ENCODE data around the gene ZNF778. TPM values are rescaled to one million over a fixed set of nuclear protein-coding genes. Genes with fewer than 3 reads are reported as not detected.

Gene ZNF778
- 37.5 TPM for total RNA-seq

DNA sequence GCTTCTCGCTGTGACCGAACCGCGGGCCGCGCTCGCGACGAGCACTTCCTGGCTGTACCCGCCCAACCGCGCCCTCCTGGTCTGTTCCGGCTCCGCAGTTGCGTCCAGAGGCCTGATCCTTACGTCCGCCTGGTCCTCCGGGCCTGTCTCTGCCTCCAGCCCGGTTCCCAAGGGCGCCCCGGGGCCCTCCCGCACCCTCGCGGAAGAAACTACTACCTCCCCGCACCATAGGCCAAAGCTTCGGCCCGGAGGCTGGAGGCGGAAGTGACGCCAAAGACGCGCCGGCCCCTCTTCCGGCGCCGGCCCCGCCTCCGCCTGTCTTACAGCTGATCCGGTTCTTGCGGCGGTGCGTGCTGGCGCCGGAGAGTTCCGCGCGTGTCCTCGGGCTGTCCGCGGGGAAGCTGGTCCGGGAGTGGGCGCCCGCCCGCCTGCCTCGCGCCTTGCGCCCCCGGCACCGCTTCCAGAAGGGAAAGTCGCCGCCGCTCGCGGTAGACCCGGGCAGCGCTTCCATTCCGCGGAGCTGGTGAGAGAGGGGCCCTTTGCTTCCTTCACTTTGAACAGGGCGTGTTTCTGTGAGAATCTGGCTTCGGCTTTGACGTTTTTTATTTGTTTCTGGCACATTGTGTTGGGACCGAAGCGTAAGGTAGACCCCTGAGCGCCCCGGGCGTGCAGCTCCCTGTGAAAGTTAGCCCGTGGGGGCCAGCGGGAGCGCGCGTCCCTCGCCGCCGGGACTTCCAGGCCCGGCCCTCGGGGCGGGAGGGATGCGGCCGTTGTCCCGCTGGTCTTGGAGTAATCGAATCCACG is at the start of gene ZNF778:
Gene ZNF778 (plus strand): TSS at position 316 of the 804 bp plus-strand sequence. CDS start 3,425 bp downstream, outside the sequence.
- peak; percentile 92 for DNase-seq

DNA sequence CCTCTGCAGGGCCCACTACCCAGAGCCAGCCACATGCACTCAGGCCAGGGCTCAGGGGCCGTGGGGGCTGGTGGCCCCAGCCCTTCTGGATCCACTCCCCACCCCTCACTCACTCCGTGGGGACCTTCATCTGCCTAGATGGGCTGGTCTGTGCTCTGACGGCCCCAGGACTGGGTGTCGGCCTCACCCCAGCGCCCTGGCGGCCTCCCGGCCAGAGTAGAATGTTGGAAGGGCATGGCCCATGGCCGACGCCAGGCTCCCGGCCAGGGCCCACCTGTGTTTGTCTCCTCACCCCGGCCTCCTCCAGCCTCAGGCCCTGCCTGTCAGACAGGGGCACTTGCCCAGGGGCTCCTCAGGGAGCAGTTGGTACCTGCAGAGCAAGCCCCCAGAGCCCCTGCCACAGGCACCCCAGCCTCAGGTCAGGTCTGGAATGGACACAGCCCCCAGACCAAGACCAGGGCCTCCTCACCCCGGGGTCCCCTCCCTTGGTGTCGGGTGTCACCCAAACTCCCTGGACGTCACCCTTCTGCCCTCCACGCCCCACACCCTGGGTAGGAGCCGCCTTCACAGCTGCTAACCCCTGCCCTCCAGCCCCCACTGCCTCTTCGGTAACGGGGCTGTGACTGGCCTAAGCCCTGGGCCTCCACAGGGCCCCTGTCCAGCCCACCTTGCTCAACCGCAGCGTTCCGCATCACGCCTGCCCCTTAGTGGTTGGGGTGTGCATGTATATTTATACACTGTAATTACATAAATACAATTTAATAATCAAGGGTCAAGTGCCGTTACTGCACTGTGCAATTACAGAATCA is 48.9 kb upstream of the ZNF778 start:
- DNase-seq, result no peak

DNA sequence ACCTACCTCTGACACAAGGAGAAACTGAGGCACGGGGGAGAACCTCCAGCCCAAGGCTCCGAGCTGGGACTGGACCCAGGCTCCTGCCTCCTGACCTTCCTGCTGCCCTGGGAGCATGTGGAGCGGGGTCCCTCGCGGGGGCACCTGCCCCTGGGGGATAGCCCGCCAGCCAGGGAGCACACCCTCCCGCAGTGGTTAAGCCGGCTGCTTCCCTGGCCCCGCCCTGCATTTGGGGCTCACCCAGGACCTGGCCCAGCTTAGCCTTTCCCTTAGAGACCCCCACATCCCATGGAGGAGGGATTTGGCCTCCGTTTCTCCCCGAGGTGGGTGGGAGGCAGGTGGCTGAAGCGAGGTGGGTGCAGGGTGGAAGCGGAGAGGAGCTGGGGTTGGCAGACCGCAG is 47.7 kb upstream of the ZNF778 start:
- no peak for DNase-seq

GRCh38 chr16:89170346-89171215 is 46.9 kb upstream of the ZNF778 start:
- no peak for DNase-seq

DNA sequence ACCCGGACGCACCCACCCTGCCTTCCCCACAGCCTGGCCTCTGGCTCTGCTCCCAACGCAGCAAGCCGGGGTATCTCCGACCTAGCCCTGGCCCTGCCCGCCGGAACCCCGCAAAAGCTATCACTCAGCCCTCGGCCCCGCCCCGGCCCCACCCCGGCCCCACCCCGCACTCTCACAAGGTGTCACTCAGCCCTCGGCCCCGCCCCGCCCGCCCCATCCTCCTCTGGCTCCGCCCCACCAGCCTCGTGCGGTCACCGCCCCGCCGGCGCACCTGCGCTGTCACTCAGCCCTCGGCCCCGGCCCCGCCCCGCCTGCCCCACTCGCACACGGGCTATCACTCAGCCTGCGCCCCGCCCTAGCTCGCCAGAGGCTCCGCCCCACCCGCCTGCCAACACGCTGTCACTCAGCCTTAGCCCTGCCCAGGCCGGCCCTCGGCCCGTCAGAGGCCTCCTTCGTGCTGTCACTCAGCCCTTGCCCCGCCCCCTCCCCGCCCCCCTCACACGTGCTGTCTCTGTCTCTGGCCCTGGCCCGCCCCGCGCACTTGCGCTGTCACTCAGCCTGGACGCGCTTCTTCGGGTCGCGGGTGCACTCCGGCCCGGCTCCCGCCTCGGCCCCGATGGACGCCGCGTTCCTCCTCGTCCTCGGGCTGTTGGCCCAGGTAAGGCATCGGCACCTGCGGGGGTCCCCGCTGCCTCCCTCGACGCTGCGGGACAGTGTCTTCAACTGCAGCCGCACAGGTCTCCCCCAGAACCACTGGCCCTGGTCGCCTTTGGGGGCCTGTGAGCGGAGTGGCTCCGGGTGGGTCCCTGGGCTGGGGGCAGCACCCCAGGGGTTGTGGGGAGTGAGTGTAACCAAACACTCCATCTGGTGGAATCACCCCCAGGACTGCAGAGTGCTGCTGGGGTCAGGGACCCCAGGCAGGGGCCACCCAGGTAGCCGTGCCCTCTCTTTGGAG is 46.0 kb upstream of the ZNF778 start, which contains the start of gene CDH15:
Gene CDH15 (plus strand): TSS at position 533 of the 955 bp plus-strand sequence. CDS start 84 bp downstream, at position 617.
- DNase-seq, result peak; percentile 99

DNA sequence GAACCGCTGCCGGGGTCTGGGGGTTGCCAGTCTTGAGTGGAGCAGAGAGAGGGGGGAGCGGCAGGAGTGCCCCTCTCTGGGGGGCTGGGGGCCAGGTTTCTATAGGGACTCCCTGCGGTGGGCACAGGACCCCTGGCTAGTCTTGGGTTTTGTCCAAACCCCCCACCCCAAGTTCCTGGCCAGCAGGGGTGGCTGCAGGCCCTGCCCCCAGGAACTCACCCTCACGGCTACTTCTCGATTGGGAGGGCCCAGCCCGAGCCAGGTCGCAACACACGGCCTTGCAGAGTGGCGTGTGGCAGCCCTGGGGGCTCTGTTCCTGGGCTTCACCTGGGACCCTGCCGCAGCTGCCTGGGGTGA is 45.4 kb upstream of the ZNF778 start:
- DNase-seq, result no peak

- peak; percentile 81 for DNase-seq
Observed at GRCh38 chr16:89172528-89173173, 44.9 kb upstream of the ZNF778 start.

GRCh38 chr16:89173174-89173921 is 44.2 kb upstream of the ZNF778 start:
- DNase-seq, result peak; percentile 76

DNA sequence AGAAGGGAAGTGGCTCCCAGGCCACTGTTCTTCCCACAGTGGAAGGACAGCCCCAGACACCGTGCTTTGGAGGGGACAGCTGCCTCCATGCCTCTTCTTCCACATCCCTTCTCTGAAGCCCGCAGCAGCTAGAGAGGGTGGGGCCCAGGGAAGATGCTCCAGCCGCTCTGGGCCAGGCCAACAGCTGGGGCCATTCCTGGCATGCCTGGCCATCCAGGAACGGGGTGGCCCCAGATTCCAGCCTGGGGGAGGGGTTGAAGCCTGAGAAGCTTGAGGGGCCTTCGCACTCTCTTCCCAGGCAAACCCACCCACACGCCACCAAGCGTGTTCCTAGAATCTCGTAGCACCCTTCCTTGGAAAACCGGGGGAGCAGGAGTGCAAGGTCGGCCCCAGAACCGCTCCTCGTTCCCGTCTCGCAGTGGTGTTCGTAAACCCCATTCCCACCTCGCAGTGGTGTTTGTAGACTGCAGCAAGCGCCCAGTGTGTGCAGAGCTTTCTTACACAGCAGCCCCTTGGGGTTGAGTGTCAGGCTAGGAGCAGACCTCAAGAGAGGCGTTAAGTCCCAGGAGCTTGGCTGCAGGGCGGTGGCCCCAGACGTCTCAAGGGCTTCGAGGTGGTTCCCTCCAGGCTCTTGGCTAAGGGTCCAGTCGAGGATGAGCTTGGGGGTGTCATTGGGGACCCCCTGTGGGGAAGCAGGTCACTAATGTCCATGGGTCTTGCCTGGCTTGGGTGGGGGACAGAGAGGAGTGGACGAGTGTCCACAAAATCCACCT is 43.3 kb upstream of the ZNF778 start:
- DNase-seq, result peak; percentile 88

- DNase-seq, result no peak
Observed at GRCh38 chr16:89174877-89175276, 42.6 kb upstream of the ZNF778 start.

DNA sequence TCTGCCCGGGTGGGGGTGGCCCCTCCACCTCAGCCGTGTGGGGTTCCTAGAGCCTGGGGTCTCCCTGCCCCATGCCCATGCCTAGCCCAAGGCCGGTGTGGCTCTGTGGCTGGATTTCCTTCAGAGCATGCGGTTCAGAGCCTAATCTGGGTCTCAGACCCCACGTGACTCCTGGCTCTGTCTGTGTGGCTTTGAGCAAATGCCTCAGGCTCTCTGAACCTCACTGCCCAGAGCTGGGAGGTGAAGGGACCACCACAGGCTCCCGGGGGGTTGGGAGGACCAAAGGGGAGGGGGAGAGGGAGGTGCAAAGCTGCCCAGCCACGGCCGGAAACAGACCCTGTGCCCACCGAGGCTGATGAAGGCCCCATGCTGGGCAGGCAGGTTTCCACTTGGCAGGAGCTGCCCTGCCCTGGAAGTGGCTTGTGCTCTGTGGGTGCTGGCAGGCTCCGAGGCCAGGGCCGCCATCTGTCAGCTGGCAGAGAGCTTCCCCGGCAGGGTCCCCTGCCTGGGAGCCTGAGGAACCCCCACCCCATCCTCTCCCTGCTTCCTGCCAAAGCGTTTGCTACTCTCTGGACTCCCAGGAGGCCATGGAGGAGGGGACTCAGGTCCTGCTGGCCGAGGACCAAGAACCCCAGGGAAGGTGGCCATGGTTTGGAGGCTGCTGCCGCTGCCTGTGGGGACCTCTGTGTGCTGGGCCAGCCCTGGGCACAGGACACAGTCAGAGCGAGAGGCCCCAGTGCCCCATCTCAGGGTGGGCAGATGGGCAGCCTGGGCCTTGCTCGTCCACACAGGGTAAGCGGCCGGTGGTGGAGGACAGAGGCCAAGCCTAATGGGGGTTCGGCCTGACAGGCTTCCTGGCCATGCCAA is 42.0 kb upstream of the ZNF778 start:
- DNase-seq, result peak; percentile 61

- DNase-seq, result peak; percentile 80
Observed at GRCh38 chr16:89176147-89176690, 41.3 kb upstream of the ZNF778 start.

DNA sequence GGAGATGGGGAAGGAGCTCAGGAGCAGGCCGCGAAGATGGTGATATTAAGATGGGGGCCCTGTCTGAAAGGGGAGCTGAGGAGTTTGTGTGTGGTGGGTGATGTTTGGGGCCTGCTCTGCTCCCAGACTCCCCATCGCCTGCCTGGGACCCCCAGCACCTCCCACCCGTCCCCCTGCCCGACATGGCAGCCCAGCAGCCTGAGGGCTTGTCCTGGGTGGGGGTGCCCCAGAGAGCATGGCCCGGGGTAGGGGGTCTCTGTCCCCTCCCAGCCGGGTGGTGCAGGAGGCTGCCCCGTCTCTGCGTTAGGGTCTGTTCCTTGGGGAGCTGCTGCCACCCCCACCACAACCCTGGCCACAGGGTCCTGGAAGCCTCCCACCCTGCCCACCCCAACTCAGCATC is 40.8 kb upstream of the ZNF778 start:
- DNase-seq, result no peak

DNA sequence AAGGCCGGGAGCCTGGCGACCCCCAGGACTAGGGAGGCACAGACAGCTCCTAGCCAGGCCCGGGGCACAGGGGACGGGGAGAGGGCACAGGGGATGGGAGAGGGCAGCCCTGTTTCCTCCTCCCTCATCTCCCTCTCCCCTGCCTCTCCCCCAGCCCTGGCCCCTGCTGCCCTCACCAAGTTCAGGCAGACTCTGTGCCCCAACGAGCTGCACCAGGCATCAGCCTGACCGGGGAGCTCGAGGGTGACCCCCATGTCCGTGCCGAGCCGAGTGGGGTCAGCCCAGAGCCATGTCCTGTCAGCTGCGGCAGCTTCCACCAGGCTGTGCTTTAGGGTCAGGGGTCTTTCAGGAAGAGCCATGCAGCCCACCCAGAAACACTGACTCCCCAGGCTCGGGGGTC is 40.0 kb upstream of the ZNF778 start:
- no peak for DNase-seq

DNA sequence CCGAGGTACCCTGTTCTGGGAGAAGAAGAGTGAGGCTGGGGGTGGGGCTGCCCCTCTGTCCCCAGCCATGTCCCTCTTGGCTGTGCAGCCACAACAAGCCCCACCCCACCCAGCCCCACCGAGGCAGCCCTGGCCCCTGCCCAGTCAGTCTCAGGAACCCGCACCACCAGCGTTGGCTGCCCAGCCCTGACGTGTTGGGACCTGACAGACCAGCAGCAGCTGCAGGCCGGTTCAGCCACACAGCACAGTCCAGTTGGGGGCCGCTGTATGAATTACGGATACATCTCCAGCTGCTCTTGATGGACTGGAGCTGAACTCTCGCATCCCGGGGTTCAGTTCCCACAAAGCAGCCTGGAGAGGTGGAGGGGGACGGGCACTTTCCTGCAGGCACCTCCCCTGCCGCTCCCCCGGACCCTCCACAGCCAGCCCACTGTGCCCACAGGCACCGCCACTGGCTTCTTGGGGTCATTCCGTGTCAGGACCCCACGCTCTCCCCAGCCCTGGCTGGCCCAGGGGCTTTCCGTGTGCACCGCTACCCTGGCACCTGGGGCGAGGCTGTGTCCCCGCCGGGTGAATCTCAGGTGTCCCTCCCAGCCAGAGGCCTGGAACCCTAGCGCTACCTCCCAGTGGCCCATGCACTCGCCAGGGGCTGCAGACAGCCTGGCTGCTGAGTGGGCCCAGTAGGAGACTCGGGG is 38.9 kb upstream of the ZNF778 start:
- DNase-seq, result no peak

GRCh38 chr16:89179148-89179484 is 38.4 kb upstream of the ZNF778 start:
- no peak for DNase-seq

GRCh38 chr16:89179656-89180315 is 37.7 kb upstream of the ZNF778 start:
- no peak for DNase-seq

All from tongue (tissue), 2 donors.